GM12873 (cell line): ENCODE results near the gene TMEM63C.

Experiments
- CTCF ChIP-seq: IDR thresholded peaks from 2 replicates; pipeline ENCODE4 v1.5.1; 2012; ENCODE audit warnings: low read depth, mild to moderate bottlenecking, moderate library complexity, low read length, control low read depth; ENCODE audit not compliant: insufficient read depth; ENCODE audit errors: missing control alignments

Gene TMEM63C

GRCh38 chr14:77219591-77219990, 38.0 kb downstream of the TMEM63C start:
- TF ChIP-seq CTCF, result no peak

DNA sequence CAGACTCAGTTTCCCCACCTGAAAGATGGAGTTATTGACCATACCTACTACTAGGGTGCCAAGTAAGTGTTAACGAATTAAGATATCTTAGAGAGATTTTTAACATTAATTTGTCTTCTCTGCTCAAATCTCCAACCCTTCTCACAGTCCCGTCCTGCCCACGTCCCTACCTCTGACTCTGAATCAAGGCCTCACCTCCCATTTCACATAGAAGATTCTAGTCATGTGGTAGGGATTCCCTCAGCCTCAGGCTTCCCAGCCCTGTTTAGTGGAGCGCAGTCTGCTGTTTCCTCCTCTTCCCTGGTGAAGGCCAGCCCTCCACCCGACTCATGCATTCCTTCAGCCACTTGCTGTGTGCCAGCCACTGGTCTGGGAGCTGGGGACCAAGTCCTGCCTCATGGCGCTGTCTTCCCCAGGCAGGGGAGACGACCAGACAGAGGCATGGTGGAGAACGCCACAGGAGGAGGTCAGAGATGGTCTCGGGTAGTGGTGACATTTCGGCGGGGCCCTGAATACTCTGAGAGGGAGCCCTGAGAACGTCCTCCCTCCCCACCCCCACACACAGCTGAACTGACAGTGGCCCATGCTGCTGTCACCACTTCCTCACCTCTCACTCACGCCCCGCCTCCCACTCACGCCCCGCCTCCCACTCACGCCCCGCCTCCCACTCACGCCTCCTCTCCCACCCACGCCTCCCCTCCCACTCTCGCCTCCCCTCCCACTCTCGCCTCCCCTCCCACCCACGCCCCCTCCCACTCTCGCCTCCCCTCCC, 38.8 kb downstream of the TMEM63C start:
- no peak for TF ChIP-seq CTCF

GRCh38 chr14:77221241-77221871, 39.8 kb downstream of the TMEM63C start:
- no peak for TF ChIP-seq CTCF

GRCh38 chr14:77222546-77223225, 41.1 kb downstream of the TMEM63C start:
- no peak for TF ChIP-seq CTCF

DNA sequence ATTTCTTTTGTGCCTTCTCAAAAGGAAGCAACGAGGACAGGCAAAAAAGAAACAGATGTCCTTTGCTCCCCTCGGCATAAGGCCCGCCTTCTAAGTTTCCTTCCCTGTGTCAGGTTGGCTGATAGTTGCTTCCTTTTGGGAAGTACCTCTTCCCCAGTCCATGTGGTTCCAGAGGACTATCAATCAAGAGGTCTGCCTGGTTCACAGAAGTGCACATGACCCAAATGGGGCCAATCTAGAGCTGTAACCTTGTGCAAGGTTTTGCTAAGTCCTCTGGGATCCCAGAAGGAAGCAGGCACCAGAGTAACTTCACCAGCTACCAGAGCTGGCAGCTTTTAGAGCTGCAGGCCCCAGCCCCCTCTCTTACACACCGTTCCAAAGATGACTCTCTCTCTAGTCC, 42.6 kb downstream of the TMEM63C start:
- TF ChIP-seq CTCF, result no peak

DNA sequence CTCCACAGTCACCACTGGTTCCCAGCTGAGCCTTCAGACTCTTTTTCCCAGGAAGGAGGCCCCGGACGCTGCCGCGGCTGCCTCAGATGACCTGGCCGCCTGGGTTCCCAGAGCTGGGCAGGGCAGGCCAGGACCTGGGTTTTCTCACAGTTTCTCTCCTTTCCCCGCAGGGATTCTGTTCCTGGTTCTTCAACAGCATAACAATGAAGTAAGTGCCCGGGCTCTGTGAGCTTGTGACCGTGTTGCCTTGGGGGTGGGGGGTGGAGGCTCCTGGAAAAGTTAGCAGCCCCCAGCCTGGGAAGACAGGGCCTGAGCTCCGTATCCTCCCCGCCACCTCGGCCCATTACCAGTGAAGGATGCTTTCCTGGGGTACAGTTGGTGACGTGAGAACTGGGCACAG, 43.7 kb downstream of the TMEM63C start:
- TF ChIP-seq CTCF, result no peak

GRCh38 chr14:77225892-77226557, 44.4 kb downstream of the TMEM63C start:
- no peak for TF ChIP-seq CTCF
